Fibroblast of upper back skin (primary cell): ENCODE results near the gene COL6A1.

Experiments
- DNase-seq: peaks from one replicate; pipeline ENCODE4 v3.0.0-alpha.2; 2013

COL6A1 gene

DNA sequence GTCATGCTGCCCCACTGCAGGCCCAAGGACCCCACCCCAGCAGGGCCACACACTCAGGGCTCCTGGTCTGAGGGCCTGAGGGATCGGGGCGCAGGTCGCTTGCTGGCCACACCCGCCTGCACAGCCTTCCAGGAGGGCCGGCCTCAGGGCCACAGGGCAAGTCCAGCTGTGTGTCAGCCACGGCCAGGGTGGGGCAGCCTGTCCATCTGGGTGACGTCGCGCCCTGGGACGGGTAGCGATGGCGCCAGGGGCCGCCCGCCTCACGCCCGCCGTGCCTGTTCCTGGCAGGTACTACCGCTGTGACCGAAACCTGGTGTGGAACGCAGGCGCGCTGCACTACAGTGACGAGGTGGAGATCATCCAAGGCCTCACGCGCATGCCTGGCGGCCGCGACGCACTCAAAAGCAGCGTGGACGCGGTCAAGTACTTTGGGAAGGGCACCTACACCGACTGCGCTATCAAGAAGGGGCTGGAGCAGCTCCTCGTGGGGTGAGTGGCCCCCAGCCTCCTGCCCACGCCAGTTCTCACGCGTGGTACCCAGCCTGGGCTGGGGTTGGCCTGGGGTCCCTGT is 2.5 kb downstream of the COL6A1 start:
- DNase-seq, result no peak

DNA sequence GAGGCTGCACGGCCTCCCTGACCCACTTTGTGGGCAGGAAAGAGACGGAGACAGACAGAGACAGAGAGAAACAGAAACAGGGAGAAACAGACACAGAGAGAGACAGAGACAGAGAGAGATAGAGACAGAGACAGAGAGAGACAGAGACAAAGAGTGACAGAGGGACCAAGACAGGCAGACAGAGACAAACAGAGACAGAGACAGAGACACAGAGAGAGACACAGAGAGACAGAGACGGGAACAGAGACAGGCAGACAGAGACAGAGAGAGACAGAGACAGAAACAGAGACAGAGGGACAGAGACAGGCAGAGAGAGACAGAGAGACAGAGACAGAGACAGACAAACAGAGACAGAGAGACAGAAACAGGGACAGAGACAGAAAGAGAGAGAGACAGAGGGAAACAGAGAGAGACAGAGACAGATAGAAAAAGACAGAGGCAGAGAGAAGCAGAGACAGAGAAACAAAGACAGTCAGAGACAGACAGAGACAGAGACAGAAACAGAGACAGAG is 3.1 kb downstream of the COL6A1 start:
- DNase-seq, result no peak

DNA sequence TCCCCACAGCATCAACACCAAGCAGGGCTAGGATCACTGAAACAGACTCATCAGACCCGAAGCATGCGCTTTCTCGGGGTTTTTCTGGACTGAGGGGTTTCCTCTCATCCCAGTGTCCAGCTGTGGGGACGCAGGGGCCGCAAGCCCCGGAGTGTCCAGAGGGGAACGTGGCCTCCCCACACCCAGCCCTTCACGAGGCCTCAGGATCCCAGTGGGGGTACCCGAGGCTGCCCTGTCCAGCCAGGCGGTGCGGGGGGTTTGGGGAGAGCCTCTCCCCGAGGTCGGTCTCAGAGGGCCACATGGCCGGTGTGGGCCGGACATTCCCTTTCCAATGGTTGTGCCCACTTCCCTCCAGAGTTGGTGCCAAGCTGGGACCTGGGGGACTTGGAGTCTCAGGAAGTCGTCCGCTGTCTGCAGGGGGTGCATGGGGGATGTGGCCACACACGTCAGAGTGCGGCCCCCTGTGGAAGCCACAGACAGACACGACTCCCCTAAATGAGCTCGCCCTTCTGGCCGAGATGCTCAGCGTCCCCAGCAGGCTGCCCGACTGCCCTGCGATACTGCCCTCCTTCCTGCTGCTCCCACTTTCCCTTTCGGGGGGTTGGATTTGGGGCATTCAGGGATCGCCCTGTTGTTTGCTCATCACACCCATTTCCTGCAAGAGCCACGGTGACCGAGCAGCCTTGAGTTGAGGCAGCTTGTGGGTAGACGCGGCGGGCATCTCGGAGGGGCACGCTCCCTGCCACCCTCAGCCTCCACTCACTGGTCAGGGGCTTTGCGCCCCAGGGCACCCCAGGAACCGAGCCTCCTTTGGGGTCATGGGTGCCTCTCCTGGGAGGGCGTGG is 4.1 kb downstream of the COL6A1 start:
- no peak for DNase-seq

DNA sequence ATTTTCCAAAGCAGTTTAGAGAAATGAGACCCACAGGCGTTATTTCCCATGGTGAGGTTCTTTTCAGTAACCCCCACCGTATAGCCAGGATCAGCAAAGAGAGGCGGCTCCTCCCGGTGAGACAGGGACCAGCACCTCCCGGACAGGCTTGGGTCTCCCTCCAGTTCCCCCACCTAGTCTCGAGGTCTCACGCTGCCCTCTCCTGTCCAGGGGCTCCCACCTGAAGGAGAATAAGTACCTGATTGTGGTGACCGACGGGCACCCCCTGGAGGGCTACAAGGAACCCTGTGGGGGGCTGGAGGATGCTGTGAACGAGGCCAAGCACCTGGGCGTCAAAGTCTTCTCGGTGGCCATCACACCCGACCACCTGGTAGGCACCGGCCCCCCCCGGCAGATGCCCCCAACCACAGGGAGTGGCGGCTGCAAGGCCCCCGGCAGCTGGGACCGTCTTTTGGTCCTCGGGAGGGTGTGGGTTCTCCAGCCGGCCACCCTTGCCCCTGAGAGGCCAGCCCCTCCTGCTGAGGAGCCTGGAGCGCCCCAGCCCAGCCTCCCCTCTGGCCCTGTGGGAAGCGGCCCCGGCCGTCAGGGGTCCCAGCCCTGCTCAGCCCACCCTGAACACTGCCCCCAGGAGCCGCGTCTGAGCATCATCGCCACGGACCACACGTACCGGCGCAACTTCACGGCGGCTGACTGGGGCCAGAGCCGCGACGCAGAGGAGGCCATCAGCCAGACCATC is 4.9 kb downstream of the COL6A1 start:
- DNase-seq, result no peak

DNA sequence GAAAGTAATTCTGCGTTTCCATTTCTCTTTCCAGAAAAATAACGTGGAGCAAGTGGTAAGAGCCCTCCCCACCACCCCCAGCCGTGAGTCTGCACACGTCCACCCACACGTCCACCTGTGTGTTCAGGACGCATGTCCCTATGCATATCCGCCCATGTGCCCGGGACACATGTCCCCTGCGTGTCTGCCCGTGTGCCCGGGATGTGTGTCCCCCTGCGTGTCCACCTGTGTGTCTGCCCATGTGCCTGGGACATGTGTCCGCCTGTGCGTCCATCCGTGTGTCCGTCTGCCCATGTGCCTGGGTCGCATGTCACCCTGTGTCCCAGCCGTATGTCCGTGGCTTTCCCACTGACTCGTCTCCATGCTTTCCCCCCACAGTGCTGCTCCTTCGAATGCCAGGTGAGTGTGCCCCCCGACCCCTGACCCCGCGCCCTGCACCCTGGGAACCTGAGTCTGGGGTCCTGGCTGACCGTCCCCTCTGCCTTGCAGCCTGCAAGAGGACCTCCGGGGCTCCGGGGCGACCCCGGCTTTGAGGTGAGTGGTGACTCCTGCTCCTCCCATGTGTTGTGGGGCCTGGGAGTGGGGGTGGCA is 5.6 kb downstream of the COL6A1 start:
- no peak for DNase-seq

DNA sequence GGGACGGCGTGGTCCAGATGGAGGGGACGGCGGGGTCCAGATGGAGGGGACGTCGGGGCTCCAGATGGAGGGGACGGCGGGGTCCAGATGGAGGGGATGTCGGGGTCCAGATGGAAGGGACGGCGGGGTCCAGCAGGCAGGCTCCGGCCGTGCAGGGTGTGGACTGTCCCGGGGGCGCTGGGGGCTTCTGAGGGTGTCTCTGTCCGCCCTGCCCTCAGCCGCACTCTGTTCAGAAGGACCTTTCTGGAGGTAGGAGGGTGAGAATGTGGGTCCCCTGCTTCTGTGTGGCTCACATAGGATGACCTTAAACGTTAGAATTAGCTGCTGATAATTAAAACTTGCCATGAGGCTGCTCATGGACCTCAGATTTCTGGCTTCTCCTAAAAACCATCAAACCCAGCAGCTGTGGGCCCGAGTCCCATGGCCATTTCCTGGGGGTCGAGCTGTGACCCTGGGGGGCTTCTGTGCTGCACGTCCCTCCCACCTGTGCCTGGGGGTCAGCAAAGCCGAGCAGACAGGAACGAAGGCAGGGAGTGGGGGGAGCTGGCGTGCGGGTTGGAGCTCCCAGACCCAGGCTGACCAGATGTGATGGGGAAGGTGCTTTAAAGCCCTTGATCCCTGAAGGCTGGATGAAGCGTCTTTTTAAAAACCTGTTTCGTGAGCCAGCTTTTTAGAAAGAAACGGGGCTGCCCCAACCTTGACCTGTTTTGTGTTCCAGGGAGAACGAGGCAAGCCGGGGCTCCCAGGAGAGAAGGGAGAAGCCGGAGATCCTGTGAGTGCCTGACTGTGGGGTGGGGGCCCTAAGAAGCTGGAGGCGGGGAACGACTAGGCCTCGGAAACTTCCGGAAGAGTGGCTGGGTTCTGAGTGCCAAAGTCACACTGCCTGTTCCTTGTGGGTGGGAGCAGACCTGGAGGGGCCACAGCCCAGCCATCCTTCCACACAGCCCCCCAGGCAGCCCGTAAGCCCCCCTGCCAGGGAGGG is 7.1 kb downstream of the COL6A1 start:
- no peak for DNase-seq

DNA sequence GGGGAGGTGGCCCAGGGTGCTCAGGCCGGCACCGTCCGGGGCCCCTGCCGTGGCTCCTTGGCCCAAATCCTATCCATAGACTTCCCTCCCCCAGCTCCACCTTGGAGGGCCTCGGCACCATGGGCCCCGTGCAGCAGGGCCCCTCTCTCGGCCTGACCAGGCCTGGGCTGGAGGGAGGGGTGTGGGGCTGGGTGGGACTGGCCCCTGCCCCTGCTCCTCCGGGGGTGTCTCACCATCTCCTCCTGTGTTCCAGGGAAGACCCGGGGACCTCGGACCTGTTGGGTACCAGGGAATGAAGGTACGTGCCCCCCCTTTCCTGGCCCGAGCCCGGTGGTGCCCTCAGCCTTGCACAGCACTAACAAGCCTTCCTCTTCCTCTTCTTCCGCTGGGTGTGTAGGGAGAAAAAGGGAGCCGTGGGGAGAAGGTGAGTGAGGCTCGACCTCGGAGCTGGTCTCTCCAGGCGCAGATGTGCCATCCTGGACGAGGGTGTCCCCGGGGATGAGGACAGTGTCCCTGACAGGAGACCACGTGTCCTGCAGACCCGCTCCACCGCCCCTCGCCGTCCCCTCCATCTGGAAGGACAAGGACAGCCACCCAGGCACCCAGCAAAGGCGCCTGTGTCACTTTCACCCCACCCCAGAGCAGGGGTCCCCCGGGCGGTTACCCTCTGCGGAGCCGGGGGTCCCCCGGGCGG is 7.9 kb downstream of the COL6A1 start:
- no peak for DNase-seq

DNA sequence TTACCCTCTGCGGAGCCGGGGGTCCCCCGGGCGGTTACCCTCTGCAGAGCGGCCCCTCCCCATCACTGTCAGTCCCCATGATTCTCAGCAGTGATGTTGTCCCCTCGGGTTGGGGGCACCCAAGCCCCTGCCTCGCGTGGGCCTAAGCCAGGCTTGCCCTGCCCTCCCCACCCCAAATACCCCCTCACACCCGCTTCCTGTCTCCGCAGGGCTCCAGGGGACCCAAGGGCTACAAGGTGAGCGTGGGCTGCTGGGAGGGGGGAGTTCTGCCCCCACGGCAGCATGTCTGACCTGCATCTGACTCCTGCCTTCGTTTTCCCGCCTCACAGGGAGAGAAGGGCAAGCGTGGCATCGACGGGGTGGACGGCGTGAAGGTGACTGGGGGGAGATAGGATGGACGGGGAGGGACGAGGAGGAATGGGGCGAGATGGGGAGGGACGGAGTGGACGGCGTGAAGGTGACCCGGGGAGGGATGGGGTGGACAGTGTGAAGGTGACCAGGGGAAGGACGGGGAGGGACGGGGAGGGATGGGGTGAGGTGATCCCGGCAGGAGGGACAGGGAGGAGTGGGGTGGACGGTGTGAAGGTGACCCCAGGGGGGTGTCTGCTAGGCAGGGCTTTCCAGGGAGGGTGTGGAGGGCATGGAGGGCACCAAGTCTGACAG is 8.6 kb downstream of the COL6A1 start:
- no peak for DNase-seq

DNA sequence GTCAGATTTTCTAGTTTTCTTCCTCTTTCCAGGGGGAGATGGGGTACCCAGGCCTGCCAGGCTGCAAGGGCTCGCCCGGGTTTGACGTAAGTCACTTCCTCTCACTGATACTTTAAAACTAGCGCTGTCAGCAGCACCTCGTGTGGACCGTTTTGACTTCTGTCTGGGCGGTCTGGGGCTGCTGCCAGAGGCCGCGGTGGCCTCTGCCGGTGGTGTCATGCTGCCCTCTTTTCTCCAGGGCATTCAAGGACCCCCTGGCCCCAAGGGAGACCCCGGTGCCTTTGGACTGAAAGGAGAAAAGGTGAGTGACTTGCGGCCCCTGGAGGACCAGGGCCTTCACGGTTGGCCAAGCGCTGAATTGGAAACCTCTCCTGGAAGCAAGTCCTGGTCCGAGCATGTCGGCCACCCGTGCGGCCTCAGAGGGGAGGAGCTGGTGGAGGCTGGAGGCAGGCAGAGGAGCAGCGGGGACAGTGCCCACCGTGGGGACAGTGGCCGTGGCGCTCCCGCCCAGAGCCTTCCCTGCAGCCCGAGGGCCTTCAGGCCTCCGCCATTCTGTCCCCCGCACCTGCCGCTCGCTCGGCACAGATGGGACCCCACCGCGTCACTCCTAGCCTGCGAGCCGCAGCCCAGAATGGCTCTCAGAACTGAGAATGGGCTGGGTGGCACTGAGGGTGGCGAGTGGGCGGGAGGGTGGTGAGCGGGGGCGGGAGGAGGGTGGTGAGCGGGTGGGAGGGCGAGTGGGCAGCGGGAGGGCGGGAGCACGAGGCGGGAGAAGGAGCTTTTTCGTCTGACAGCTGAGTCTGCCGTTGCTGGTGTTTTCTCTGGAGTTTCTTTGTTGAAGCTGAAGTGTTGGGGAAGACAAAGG is 9.4 kb downstream of the COL6A1 start:
- no peak for DNase-seq

DNA sequence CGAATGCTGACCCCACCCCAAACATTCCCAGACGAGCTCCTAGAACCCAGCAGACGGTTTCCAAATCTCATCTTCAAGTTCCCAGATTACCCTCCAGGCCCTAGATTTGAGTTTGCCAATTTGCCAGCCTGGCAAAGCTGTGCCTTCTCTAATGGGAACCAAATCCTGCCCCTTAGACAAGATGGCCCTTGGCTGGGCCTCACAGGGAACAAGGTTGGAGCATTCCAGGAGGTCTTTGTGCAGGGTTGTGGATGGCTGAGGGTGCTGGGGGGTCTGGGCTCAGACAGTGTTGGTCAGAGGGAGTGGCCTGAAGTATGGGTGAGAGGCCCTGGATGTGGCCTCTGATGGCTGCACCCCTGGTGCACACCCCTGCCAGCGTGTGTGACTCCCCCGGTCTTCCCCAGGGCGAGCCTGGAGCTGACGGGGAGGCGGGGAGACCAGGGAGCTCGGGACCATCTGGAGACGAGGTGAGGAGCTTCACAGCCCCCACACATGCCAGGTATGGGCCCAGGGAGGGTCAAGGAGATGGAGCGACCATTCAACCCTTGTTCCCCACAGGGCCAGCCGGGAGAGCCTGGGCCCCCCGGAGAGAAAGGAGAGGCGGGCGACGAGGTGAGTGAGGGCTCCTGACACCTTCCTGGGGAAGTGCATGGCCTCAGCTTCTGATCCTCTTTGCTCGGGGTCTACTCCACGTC is 10.2 kb downstream of the COL6A1 start:
- no peak for DNase-seq

DNA sequence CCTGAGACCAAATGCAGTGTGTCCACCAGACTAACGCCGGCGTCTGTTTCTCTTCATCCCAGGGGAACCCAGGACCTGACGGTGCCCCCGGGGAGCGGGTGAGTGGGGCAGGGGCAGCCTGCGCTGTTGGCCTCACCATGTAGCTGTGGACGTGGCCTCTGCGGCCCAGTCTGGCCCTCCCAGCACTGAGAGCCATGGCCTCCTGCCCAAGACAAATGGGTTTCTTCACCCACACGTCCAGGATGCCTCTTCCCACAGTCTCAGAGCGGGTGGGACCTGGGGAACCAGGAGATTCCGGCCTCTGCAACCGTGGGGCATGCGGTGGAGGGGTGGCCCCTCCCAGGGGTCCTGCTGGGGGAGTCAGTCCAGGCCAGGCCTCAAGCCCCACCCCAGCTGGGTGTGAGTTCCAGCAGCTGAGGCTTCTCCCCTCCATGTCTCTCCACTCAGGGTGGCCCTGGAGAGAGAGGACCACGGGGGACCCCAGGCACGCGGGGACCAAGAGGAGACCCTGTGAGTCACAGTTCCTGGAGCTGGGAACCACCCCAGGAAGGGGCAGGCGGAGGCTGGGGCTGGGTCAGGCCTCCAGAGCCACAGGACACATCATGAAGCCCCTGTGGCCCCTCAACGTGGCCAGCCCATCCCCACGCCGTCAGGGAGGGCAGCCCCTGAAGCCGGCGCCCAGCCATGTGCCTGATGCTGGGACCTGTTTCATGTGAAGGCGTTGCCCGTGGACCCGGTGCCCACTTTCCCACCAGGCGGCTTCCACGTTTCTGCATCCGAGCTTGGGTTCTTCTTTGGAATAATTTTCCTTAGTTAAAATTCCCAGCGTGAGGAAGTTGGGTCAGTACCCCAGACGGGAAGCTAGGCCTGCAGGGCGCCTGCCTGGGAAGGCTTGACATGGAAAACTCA is 11.0 kb downstream of the COL6A1 start:
- no peak for DNase-seq

DNA sequence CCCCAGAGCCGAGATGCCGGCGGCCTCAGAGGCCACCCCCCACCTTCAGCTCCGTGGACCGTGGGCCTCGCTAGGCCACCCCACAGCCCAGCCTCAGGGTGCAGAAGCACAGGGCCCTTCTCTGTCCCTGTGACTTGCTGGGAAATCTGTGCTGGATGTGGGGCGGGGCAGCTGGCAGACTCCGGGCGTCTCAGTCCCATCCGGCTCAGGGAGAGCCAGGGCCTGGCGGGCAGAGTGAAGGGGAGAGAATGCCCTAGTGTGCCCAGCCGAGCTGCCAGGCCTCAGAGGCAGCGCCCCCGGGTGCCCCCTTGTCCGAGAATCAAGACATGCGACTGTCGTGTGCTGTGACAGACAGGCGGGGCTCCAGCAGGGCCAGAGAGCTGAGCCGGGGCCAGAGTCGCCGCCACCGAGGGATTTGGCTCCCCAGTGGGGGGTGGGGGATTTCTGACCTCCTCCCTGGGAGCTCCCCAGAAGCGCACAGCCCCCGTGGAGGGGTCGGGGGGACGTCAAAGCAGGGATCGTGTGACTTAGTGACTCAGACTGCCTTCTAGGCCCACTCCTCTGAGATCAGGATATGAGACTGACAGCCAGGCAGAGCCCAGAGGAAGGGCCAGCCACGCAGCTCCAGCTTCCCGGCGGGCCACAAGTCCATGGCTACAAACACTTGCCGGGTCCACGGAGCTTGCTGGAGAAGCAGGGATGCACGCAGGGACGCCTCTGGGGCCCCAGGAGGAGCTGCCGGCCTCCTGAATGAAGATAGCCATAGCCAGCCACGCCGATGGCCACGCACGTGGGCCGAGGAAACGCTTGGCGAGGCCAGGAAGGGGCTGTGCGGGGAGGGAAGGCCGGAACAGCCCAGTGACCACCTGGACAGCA is 11.9 kb downstream of the COL6A1 start:
- no peak for DNase-seq

DNA sequence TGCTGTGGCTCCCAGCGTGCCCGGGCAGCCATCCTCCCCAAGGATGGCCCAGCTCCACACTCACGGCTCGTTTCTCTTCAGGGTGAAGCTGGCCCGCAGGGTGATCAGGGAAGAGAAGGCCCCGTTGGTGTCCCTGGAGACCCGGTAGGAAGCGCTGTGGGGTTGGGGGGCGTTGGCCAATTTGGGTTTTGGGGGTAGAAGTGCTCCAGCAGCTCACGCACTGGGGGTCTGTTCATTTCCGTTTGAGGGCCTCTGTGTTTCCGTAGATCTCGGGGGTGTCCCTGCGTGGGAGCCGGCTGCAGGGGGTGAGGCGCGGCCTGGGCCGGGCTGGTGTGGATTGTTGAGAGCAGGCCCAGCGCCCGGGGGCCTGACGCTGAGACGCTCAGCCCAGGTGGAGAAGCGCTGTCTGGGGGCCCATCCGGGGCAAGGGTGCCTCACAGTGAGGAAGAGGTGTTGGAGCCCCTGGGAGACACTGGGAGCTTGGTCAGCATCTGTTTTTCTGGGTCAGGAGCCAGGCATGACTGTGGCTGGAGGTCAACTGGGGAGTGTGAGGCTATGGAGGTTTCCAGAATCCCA is 12.6 kb downstream of the COL6A1 start:
- no peak for DNase-seq

DNA sequence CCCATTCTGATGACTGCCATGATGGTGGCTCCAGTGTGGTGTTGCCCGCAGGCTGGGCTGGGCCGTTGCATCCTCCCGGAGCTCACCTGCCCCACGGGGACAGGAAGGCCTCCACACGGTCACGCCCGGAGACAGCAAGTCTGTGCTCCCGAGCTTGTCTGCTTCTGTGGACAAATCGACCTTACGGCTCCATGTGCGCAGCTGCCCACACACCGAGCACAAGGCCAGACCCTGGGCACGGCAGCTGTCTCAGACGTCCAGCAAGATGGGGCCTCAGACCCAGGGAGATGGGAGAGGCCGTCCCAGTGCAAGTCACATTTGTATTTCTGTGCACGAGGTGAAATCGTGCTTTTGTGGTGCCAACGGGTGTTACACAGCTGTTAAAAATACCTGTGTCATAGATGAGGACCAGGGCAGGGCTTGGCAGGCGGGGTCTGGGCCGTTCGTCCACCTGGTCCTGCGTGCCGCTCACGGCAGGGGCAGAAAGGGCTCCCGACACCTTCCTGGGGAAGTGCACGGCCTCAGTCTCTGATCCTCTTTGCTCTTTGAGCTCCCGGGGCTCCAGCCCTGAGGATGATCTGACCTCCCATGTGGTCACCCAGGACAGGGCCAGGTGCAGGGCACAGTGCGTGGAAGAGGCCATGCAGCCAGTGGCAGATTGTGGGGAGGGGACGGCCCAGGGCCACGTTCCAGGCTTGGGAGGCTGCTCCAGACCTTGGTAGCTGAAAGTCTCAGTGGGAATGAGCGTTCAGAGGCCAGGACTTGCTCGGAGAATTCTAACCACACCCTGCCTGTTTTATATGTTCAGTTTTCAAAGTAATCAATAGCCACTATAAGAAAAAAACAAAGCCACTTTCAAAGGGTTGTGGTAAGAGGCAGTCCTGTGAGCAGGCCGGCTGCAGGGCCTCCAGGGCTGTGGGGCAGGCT is 13.5 kb downstream of the COL6A1 start:
- DNase-seq, result no peak

DNA sequence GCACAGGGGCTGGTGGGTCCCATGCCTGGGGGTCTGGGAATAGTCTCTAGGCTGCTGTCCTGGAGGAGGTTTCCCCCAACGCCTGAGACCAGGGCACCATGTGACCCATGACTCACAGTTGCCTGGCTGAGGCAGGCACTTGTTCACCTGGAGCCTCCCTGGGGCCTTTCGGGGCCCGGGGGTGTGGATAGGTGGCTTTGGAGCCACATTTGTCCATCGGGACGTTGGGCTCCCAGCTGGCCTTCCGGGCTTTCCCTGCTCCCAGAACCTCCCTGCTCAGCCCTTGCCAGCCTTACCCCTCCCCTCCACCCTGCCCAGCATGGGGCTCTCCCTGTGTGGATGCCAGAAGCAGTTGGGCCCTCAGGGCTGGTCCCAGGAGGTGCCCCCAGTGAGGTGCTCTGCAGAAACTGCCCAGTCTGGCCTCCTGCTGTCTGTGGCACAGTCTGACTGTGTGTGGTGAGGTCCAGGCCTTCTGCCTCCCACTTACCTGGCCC is 14.2 kb downstream of the COL6A1 start:
- DNase-seq, result no peak
